ENCODE results near the gene KCNG1. TPM values are rescaled to one million over a fixed set of nuclear protein-coding genes. Genes with fewer than 3 reads are reported as not detected.
A peak's percentile ranks its signal among the peaks of the same experiment; 100 is the strongest.

Gene KCNG1
- total RNA-seq, 2 experiments from 2014 or later, result 1.0 to 1.2 TPM

- no peak for DNase-seq
- Mint-ChIP-seq H3K9me3 (no peaks in the 10 kb centered on the region), H3K27ac (no peak overlapping the region), H3K4me1 (peaks cover 6% of the 10 kb centered on the region), H3K27me3 (peaks cover 84% of the 10 kb centered on the region), H3K36me3 (no peaks in the 10 kb centered on the region), H3K4me3 (no peak overlapping the region)
Measured at GRCh38 chr20:51024761-51025160, 1.9 kb upstream of the KCNG1 start.

- DNase-seq, result no peak
- peaks cover 79% of the 10 kb centered on the region for H3K27me3 Mint-ChIP-seq
- H3K4me1 Mint-ChIP-seq, result peaks cover 6% of the 10 kb centered on the region
- H3K4me3 Mint-ChIP-seq, result peak overlapping the region; percentile 42
- H3K36me3 Mint-ChIP-seq, result no peaks in the 10 kb centered on the region
- H3K9me3 Mint-ChIP-seq, result no peaks in the 10 kb centered on the region
- H3K27ac Mint-ChIP-seq, result no peak overlapping the region
Measured at GRCh38 chr20:51023617-51024155, 779 bp upstream of the KCNG1 start.

- Mint-ChIP-seq H3K27ac (peak overlapping the region; percentile 7), H3K9me3 (no peaks in the 10 kb centered on the region), H3K4me3 (peak overlapping the region; percentile 45), H3K4me1 (peaks cover 6% of the 10 kb centered on the region), H3K36me3 (no peaks in the 10 kb centered on the region), H3K27me3 (peaks cover 72% of the 10 kb centered on the region)
- no peak for DNase-seq
Measured at GRCh38 chr20:51022227-51022802, 592 bp downstream of the KCNG1 start.

- Mint-ChIP-seq H3K4me3 (peak overlapping the region; percentile 45), H3K4me1 (peaks cover 6% of the 10 kb centered on the region), H3K36me3 (no peaks in the 10 kb centered on the region), H3K27me3 (peaks cover 67% of the 10 kb centered on the region), H3K9me3 (no peaks in the 10 kb centered on the region), H3K27ac (no peak overlapping the region)
- DNase-seq, result no peak
Measured at GRCh38 chr20:51021067-51022025, 1.6 kb downstream of the KCNG1 start.

- H3K27me3 Mint-ChIP-seq, result peaks cover 61% of the 10 kb centered on the region
- DNase-seq, result no peak
- no peak overlapping the region for H3K27ac Mint-ChIP-seq
- peaks cover 6% of the 10 kb centered on the region for H3K4me1 Mint-ChIP-seq
- H3K9me3 Mint-ChIP-seq, result no peaks in the 10 kb centered on the region
- no peak overlapping the region for H3K4me3 Mint-ChIP-seq
- no peaks in the 10 kb centered on the region for H3K36me3 Mint-ChIP-seq
Measured at GRCh38 chr20:51020657-51021056, 2.2 kb downstream of the KCNG1 start.

GRCh38 chr20:51019656-51020592 is 3.0 kb downstream of the KCNG1 start:
- no peak overlapping the region for H3K27ac Mint-ChIP-seq
- DNase-seq, result no peak

GRCh38 chr20:51017251-51017650 is 5.7 kb downstream of the KCNG1 start:
- Mint-ChIP-seq H3K4me3 (no peak overlapping the region), H3K36me3 (no peaks in the 10 kb centered on the region), H3K4me1 (no peaks in the 10 kb centered on the region), H3K9me3 (no peaks in the 10 kb centered on the region), H3K27ac (no peak overlapping the region), H3K27me3 (peaks cover 56% of the 10 kb centered on the region)
- no peak for DNase-seq

More at GRCh38 chr20:51019656-51020592, 3.0 kb downstream of the KCNG1 start:
- H3K4me1 Mint-ChIP-seq, result peaks cover 6% of the 10 kb centered on the region
- peaks cover 58% of the 10 kb centered on the region for H3K27me3 Mint-ChIP-seq
- H3K9me3 Mint-ChIP-seq, result no peaks in the 10 kb centered on the region
- no peak overlapping the region for H3K4me3 Mint-ChIP-seq
- no peaks in the 10 kb centered on the region for H3K36me3 Mint-ChIP-seq

- Mint-ChIP-seq H3K4me3 (no peak overlapping the region), H3K27me3 (peaks cover 49% of the 10 kb centered on the region), H3K9me3 (no peaks in the 10 kb centered on the region), H3K27ac (no peak overlapping the region), H3K4me1 (no peaks in the 10 kb centered on the region), H3K36me3 (no peaks in the 10 kb centered on the region)
- no peak for DNase-seq
Measured at GRCh38 chr20:51016521-51016920, 6.4 kb downstream of the KCNG1 start.

GRCh38 chr20:51014797-51015722 is 7.8 kb downstream of the KCNG1 start:
- no peaks in the 10 kb centered on the region for H3K9me3 Mint-ChIP-seq
- no peak overlapping the region for H3K27ac Mint-ChIP-seq
- no peaks in the 10 kb centered on the region for H3K36me3 Mint-ChIP-seq
- H3K4me3 Mint-ChIP-seq, result no peak overlapping the region
- peaks cover 42% of the 10 kb centered on the region for H3K27me3 Mint-ChIP-seq
- DNase-seq, result peak; percentile 24
- no peaks in the 10 kb centered on the region for H3K4me1 Mint-ChIP-seq

- no peaks in the 10 kb centered on the region for H3K9me3 Mint-ChIP-seq
Measured at GRCh38 chr20:51013577-51014330, 9.2 kb downstream of the KCNG1 start.

GRCh38 chr20:51012357-51012756 is 10.6 kb downstream of the KCNG1 start:
- no peak overlapping the region for H3K27ac Mint-ChIP-seq
- H3K36me3 Mint-ChIP-seq, result no peaks in the 10 kb centered on the region
- no peaks in the 10 kb centered on the region for H3K9me3 Mint-ChIP-seq
- H3K4me1 Mint-ChIP-seq, result no peaks in the 10 kb centered on the region
- no peak overlapping the region for H3K4me3 Mint-ChIP-seq
- H3K27me3 Mint-ChIP-seq, result peaks cover 35% of the 10 kb centered on the region
- no peak for DNase-seq

More at GRCh38 chr20:51013577-51014330, 9.2 kb downstream of the KCNG1 start:
- Mint-ChIP-seq H3K36me3 (no peaks in the 10 kb centered on the region), H3K4me1 (no peaks in the 10 kb centered on the region), H3K27me3 (peaks cover 38% of the 10 kb centered on the region), H3K4me3 (no peak overlapping the region), H3K27ac (no peak overlapping the region)
- DNase-seq, result no peak

- H3K36me3 Mint-ChIP-seq, result no peaks in the 10 kb centered on the region
- H3K27ac Mint-ChIP-seq, result no peak overlapping the region
- no peak for DNase-seq
- no peaks in the 10 kb centered on the region for H3K4me1 Mint-ChIP-seq
- H3K4me3 Mint-ChIP-seq, result no peak overlapping the region
- no peaks in the 10 kb centered on the region for H3K9me3 Mint-ChIP-seq
- H3K27me3 Mint-ChIP-seq, result peaks cover 35% of the 10 kb centered on the region
Measured at GRCh38 chr20:51011479-51011878, 11.4 kb downstream of the KCNG1 start.

GRCh38 chr20:51010932-51011331 is 12.0 kb downstream of the KCNG1 start:
- H3K36me3 Mint-ChIP-seq, result no peaks in the 10 kb centered on the region

More at GRCh38 chr20:51010932-51011331, 12.0 kb downstream of the KCNG1 start:
- Mint-ChIP-seq H3K27ac (no peak overlapping the region), H3K27me3 (peaks cover 35% of the 10 kb centered on the region), H3K4me3 (no peak overlapping the region), H3K9me3 (no peaks in the 10 kb centered on the region), H3K4me1 (no peaks in the 10 kb centered on the region)
- no peak for DNase-seq

Data from activated naive CD8-positive, alpha-beta T cell treated with anti-CD3 and anti-CD28 coated beads for 36 hours (primary cell).